A549 treated with RU486 at 1 μM for 4 hours (cell line): ENCODE data around the gene SPATA46. TPM values are rescaled to one million over a fixed set of nuclear protein-coding genes. Genes with fewer than 3 reads are reported as not detected.

Experiments
- total RNA-seq: library from RNA; stranded (reverse); fragments of 200-300 nt; extraction: Qiagen RNA extraction; gene quantifications from 5 replicates; pipeline ENCODE4 v1.2.3, GENCODE V29; 2022; ENCODE audit warnings: low read depth

SPATA46 gene
- not detected in 5 replicates for total RNA-seq

DNA sequence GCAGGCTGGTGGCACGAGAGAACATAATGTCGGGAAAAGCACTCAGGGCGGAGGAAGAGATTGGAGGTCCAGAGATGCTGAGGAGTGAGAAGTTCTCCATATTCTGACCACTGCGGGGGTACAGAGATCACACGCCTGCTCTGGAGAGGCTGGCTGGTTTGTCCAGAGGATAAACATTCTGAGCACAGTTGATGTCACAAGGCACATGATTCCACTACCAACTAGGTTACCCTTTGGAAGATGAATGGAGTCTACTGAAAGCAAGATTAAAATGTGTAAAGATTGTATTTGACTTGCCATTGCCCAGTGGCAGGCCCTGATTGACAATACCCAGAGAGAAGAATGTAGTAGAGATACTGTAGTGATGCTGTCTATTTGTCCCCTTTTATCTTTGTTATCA lies at the start of gene SPATA46:
Gene SPATA46 (minus strand): TSS at position 164 of the 400 bp plus-strand sequence. CDS start 64 bp downstream, at position 100.

GRCh38 chr1:162412002-162412401 lies 35.3 kb upstream of the SPATA46 start, which contains the start of gene SH2D1B:
TSS of gene SH2D1B (minus strand) at chr1:162412136. CDS start at chr1:162412016, 120 bp downstream.

DNA sequence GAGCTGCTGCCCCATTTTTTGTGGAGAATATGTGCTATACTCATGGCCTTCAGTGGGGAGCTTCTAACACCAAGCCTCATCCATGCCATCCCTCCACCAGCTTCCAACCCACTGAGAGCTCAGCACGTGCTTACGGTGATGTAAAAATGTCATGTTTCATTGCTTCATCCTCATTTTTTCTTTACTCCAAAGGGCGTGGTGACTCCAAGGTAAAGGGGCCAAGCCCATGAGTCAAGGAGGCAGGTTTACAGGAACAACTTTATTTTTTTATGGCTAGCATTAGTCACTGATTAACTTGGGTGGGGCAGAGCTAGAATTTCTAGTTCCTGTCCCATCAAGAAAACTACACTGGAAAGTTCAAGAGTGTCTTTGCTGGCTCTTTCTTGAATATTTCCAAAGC lies 4.7 kb upstream of the SPATA46 start, which contains the start of gene C1orf226:
Gene C1orf226 (plus strand): TSS at position 346 of the 400 bp plus-strand sequence. CDS start 174 bp downstream, outside the sequence.

Other genes with a start within 250 kb of the SPATA46 start
- gene C1orf226, start 4.9 kb upstream of the SPATA46 start, total RNA-seq: 0.77 to 1.2 TPM (median 0.96 TPM) in 5 replicates
- gene SH2D1B, start 35.3 kb upstream of the SPATA46 start, total RNA-seq: 0.05 to 0.37 TPM (median 0.12 TPM) in 4 of 5 replicates, not detected in the other
- 4.5 to 22.4 TPM (median 19.4 TPM) in 5 replicates for gene UHMK1, start 121.0 kb upstream of the SPATA46 start, total RNA-seq
- gene UAP1, start 184.9 kb upstream of the SPATA46 start, total RNA-seq: 21.3 to 34.2 TPM (median 31.1 TPM) in 5 replicates